ENCODE data around the gene MAN1A1.

The MAN1A1 gene

DNA sequence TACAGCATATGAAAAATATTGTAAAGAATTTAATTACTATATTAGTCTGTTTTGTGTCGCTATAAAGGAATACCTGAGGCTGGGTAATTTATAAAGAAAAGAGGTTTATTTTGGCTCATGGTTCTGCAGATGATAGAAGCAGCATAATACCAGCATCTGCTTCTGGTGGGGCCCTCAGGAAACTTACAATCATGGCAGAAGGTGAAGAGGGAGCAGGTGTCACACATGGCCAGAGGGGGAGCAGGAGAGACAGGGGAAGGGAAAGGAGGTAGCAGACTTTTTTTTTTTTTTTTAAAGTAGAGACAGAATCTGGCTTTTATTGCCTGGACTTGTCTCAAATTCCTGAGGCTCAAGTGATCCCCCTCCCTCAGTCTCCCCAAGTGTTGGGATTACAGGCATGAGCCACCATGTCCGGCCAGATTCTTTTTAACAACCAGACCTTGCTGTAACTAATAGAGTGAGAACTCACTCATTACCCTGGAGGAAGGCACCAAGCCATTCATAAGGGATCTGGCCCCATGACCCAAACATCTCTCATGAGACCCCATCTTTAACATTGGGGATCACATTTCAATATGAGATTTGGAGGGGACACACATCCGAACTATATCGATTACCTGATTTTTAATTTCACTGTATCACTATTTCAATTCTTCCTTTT, 64.6 kb downstream of the MAN1A1 start:
- H3K27ac ChIP-seq: no peak overlapping the region
- TF ChIP-seq, protein P1, sequence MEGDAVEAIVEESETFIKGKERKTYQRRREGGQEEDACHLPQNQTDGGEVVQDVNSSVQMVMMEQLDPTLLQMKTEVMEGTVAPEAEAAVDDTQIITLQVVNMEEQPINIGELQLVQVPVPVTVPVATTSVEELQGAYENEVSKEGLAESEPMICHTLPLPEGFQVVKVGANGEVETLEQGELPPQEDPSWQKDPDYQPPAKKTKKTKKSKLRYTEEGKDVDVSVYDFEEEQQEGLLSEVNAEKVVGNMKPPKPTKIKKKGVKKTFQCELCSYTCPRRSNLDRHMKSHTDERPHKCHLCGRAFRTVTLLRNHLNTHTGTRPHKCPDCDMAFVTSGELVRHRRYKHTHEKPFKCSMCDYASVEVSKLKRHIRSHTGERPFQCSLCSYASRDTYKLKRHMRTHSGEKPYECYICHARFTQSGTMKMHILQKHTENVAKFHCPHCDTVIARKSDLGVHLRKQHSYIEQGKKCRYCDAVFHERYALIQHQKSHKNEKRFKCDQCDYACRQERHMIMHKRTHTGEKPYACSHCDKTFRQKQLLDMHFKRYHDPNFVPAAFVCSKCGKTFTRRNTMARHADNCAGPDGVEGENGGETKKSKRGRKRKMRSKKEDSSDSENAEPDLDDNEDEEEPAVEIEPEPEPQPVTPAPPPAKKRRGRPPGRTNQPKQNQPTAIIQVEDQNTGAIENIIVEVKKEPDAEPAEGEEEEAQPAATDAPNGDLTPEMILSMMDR (conservative IDR thresholded peaks at IDR 0.05): peak; percentile 45; the same call in 1 of the 2 replicates

DNA sequence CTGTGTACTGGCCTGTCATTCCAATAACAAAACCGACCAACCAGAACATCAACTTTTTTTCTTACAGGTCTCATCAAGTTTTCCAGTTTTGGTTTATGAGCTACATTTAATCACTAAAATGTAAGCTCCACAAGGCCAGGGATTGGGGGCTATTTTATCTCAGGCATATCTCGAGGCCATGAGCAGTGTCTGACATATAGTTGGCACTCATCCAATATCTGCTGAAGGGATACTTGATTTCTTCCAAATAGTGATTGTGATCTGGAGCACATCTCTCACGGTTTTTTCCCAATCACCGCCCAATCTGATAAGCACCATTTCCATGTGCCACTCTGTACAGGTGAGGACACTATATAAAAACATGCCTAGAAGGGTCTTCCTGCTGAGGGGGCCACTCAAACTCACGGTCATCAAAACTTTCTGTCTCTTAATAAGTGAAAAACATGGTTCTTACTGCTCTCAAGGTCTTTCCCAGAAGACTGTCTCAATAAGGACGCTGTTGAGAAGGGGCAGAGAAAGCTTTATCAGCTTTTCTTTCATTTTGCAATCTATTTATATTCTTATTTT, 65.5 kb downstream of the MAN1A1 start:
- TF ChIP-seq, protein P1 (conservative IDR thresholded peaks at IDR 0.05): no peak
- no peak overlapping the region for H3K27ac ChIP-seq

DNA sequence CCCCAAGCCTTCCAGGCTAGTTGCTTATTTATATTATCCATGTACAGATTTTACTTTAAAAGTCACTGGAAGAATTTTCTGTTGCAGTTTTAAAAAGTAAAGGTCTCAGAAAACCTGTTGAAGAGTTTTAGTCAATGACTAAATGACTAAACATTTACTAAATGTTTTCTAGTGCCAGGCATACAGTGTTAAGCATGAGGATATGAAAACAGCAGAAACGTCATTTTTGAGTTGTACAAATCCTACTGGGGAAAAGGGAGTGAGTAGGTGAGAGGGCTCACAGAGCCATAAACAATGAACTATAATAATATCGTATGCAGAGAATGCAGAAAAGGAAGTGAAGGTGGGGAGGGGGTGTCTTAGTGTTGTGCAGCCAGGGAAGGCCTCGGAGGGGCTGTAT, 66.3 kb downstream of the MAN1A1 start:
- H3K27ac ChIP-seq: no peak overlapping the region
- TF ChIP-seq, protein P1 (conservative IDR thresholded peaks at IDR 0.05): no peak

DNA sequence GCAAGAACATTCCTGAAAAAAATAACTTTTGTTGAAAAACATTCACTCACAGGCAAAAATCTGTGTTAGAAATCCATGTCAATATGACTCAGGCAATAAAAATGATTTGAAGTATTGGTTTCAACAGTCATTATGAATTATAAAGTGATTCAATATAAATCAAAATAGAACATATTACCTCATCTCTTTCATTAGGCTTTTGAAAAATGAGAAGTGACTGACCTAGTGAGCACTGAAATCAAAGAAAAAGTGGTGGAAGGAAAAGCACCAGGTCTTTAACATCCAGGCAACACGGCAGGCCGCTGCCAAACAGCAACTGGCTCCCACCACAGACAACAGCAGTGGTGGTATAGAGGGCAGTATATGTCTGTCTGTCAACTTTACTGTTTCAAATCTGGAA, 68.9 kb downstream of the MAN1A1 start:
- H3K27ac ChIP-seq: no peak overlapping the region
- TF ChIP-seq, protein P1 (conservative IDR thresholded peaks at IDR 0.05): no peak

DNA sequence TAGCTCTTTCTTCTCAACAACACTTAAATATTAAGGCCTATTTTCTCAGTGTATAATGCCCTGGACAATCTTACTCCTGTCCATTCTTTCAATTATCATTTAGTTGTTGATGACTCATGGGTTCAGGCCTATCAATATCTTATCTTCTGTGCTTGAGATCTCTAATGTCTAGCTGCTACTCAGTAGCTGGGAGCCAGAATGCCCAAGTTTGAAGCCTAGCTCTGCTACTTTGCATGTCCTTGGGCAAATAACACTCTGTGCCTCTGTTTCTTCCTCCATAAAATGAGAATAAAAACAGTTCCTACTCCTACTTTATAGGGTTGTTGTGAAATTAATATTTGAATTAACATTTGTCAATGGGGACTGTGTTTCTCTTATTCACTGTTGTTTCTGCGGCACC, 69.5 kb downstream of the MAN1A1 start:
- TF ChIP-seq, protein P1 (conservative IDR thresholded peaks at IDR 0.05): no peak
- no peak overlapping the region for H3K27ac ChIP-seq

DNA sequence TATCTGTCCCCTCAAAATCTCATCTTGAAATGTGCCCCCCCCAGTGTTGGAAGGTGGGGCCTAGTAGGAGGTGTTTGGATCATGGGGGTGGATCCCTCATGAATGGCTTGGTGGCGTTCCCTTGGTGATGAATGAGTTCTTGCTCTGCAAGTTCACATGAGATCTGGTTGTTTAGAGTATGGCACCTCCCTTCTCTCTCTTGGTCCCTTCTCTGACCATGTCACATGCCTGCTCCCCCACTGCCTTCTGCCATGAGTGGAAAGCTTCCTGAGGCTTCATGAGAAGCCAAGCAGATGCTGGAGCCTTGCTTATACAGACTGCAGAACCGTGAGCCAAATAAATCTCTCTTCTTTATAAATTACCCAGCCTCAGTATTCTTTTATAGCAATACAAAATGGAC, 70.9 kb downstream of the MAN1A1 start:
- no peak overlapping the region for H3K27ac ChIP-seq
- TF ChIP-seq, protein P1 (conservative IDR thresholded peaks at IDR 0.05): no peak

DNA sequence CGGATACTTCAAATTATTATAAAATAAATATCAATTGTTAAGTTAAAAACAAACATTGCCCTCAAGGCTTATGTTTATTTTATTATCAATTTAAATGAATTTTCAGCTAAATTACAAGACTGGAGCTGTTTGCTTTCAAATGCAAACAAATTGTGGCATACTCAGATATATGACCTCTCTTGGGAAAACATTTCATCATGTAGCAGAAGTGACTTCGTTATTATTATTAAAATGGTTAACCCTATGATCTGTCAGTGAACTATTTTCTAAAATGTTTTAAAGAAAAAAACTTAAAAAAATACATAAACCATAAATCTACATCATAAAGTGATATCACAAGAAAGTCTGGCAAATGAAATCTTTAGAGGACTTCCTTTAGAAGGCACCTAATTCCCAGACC, 72.5 kb downstream of the MAN1A1 start:
- TF ChIP-seq, protein P1 (conservative IDR thresholded peaks at IDR 0.05): no peak
- H3K27ac ChIP-seq: no peak overlapping the region
